Right lobe of liver (tissue), 6 donors: ENCODE results near the gene QSOX1. TPM values are rescaled to one million over a fixed set of nuclear protein-coding genes. Genes with fewer than 3 reads are reported as not detected.
A peak's percentile ranks its signal among the peaks of the same experiment; 100 is the strongest.

Experiments used
- ATAC-seq, 4 donors: fragments of 200-7000 bp; cut with Tn5 transposase; one replicate each; pipeline ENCODE4 v1.9.1; 2020; ENCODE audit warnings: mild to moderate bottlenecking in 4 of 4, moderate library complexity in 4 of 4
- DNase-seq, 3 donors: peaks; one replicate each; pipeline ENCODE4 v3.0.0-alpha.2; 2020
- H3K27ac ChIP-seq, 3 donors: fragments of 200-600 bp; one replicate each; pipeline ENCODE4 v1.8.0; 2022
- H3K27me3 ChIP-seq, 2 donors: fragments of 200-600 bp; one replicate each; pipeline ENCODE4 v1.8.0; 2022
- H3K36me3 ChIP-seq, 4 donors: fragments of 200-600 bp; sonication (generic) in 1 of 4; one replicate each; pipeline versions ENCODE4 v1.5.1 to v1.8.0; 2017 to 2022; ENCODE audit warnings: control low read depth in 1 of 4
- H3K4me1 ChIP-seq, 4 donors: fragments of 200-600 bp; sonication (generic) in 1 of 4; one replicate each; pipeline versions ENCODE4 v1.5.1 to v1.8.0; 2017 to 2022; ENCODE audit warnings: control low read depth in 1 of 4
- H3K4me3 ChIP-seq, 3 donors: fragments of 200-600 bp; one replicate each; pipeline ENCODE4 v1.8.0; 2022
- H3K9me3 ChIP-seq, 4 donors: fragments of 200-600 bp; sonication (generic) in 1 of 4; one replicate each; pipeline versions ENCODE4 v1.5.1 to v1.8.0; 2017 to 2022; ENCODE audit warnings: control low read depth in 1 of 4
- CTCF ChIP-seq, 4 donors: fragments of 200-600 bp in 3 of 4; fragments of 450-650 bp in 1 of 4; IDR thresholded peaks; one replicate each; pipeline versions ENCODE4 v1.5.1 to v1.8.0; 2016 to 2022; ENCODE audit warnings: antibody characterized with exemption in 4 of 4, mild to moderate bottlenecking in 2 of 4
- POLR2A ChIP-seq: fragments of 450-650 bp; IDR thresholded peaks from one replicate; pipeline ENCODE4 v1.6.1; 2017; ENCODE audit warnings: antibody characterized with exemption, mild to moderate bottlenecking
- WGBS: methylation state at CpG from one replicate; pipeline ENCODE4 v1.1.6; 2018; ENCODE audit warnings: low coverage, low lambda C conversion rate; ENCODE audit not compliant: insufficient coverage; ENCODE audit errors: missing lambda C conversion rate; 5-methylcytosine and 5-hydroxymethylcytosine counted together
- intact Hi-C, 2 donors: fragments of 100-400 bp; cut with DNase I; formaldehyde crosslinking; loops; one replicate each; pipeline versions ENCODE4 v1.11.2 to v1.14.1; 2022
- total RNA-seq, 6 experiments: library from RNA; depleted of rRNA in 2 of 6; stranded (reverse); fragments of >200 nt in 2 of 6; fragmentation: NEBNext Ultra II Directional in 3 of 6; extraction: Animal tissue kit (Norgen Biotek cat#: 25700) in 3 of 6; gene quantifications; one replicate each; pipeline versions ENCODE4 v1.1.0 to v1.2.4, GENCODE V29; 2016 to 2023
- donor health status: DM: no; HTN: yes; CAD: no.
- donor health status: DM: no; HTN: no; CAD: no.
- donor health status: DM: no; HTN: no; CAD: no.
- donor health status: DM: no; HTN: yes; CAD: no.
- donor health status: DM: no; HTN: yes; CAD: no.

The QSOX1 gene
- total RNA-seq, 6 experiments from 2014 or later: 25.0 to 68.4 (median 38.6) TPM

GRCh38 chr1:180114396-180114945 is 40.2 kb upstream of the QSOX1 start:
- ATAC-seq: no peak
- Histone ChIP-seq H3K27me3 (no peaks in the 10 kb centered on the region), H3K36me3 (peaks cover 0 to 32% (median 6%) of the 10 kb centered on the region in 4 donors), H3K4me1 (peaks cover 0 to 7% (median 0%) of the 10 kb centered on the region in 4 donors), H3K4me3 (no peak overlapping the region), H3K9me3 (no peaks in the 10 kb centered on the region), H3K27ac (no peak overlapping the region)
- no peak for TF ChIP-seq CTCF (IDR thresholded peaks at IDR 0.05)
- TF ChIP-seq POLR2A: no peak
- no peak for DNase-seq
- intact Hi-C loops: no loop called here
- WGBS: 66% methylated on average over 4 of the region's 4 CpGs

GRCh38 chr1:180116964-180117763 is 37.5 kb upstream of the QSOX1 start:
- Histone ChIP-seq H3K27me3 (no peaks in the 10 kb centered on the region), H3K27ac (no peak overlapping the region), H3K4me1 (peaks cover 0 to 7% (median 0%) of the 10 kb centered on the region in 4 donors), H3K9me3 (no peaks in the 10 kb centered on the region), H3K4me3 (no peak overlapping the region), H3K36me3 (peaks cover 0 to 8% (median 1%) of the 10 kb centered on the region in 4 donors)
- DNase-seq (no peak), ATAC-seq (peak; percentile 50 to 57 (median 52))
- 31% methylated on average over 7 of the region's 14 CpGs for WGBS
- intact Hi-C loops: no loop called here
- TF ChIP-seq POLR2A (no peak), CTCF (IDR thresholded peaks at IDR 0.05) (no peak)

- no peak for TF ChIP-seq CTCF (IDR thresholded peaks at IDR 0.05)
- TF ChIP-seq POLR2A: no peak
- ATAC-seq: no peak
Measured at GRCh38 chr1:180117764-180118116, 36.9 kb upstream of the QSOX1 start.

GRCh38 chr1:180119837-180120236 is 34.8 kb upstream of the QSOX1 start:
- Histone ChIP-seq H3K4me1 (peaks cover 0 to 16% (median 0%) of the 10 kb centered on the region in 4 donors), H3K4me3 (no peak overlapping the region), H3K27me3 (no peaks in the 10 kb centered on the region), H3K9me3 (no peaks in the 10 kb centered on the region), H3K36me3 (no peaks in the 10 kb centered on the region), H3K27ac (no peak overlapping the region)
- no peak for DNase-seq
- WGBS: 88% methylated on average over 2 of the region's 2 CpGs
- no peak for TF ChIP-seq CTCF (IDR thresholded peaks at IDR 0.05)
- TF ChIP-seq POLR2A: no peak
- intact Hi-C loops: no loop called here
- no peak for ATAC-seq

More at GRCh38 chr1:180117764-180118116, 36.9 kb upstream of the QSOX1 start:
- H3K27me3 ChIP-seq: no peaks in the 10 kb centered on the region
- H3K27ac ChIP-seq: no peak overlapping the region
- peaks cover 0 to 7% (median 0%) of the 10 kb centered on the region in 4 donors for H3K4me1 ChIP-seq
- DNase-seq: no peak
- 81% methylated on average over 2 of the region's 2 CpGs for WGBS
- H3K9me3 ChIP-seq: no peaks in the 10 kb centered on the region
- no peak overlapping the region for H3K4me3 ChIP-seq
- peaks cover 0 to 2% (median 0%) of the 10 kb centered on the region in 4 donors for H3K36me3 ChIP-seq
- intact Hi-C loops: no loop called here
